T47D (cell line): ENCODE data around the gene DTX4.

Experiments
- DNase-seq, 2 experiments: peaks; one replicate each; pipeline versions ENCODE4 v3.0.0 to v3.0.0-alpha.2; 2011 to 2012; ENCODE audit warnings: low read depth in 1 of 2, low spot score in 1 of 2
- JUND ChIP-seq: IDR thresholded peaks from 2 replicates; pipeline ENCODE4 v1.6.1; 2012; ENCODE audit warnings: low read depth
- in situ Hi-C: cut with HindIII; loops from 2 replicates; pipeline ENCODE4 v1.10.0; 2016; ENCODE audit warnings: low sequenced_read_pairs, low pct_unique_long_range_greater_than_20kb

DTX4 gene

GRCh38 chr11:59222464-59223060, 50.6 kb downstream of the DTX4 start:
- in situ Hi-C loops = no loop called here
- no peak for TF ChIP-seq JUND
- no peak for DNase-seq

- DNase-seq = no peak
- in situ Hi-C loops = no loop called here
- TF ChIP-seq JUND = no peak
These were observed 51.2 kb downstream of the DTX4 start for GRCh38 chr11:59223177-59223576.

GRCh38 chr11:59223611-59224010, 51.7 kb downstream of the DTX4 start:
- TF ChIP-seq JUND = no peak
- no peak for DNase-seq

GRCh38 chr11:59224351-59224928, 52.5 kb downstream of the DTX4 start:
- TF ChIP-seq JUND = no peak
- DNase-seq = no peak

More at GRCh38 chr11:59223611-59224010, 51.7 kb downstream of the DTX4 start:
- in situ Hi-C loops = no loop called here

GRCh38 chr11:59225017-59225416, 53.1 kb downstream of the DTX4 start:
- TF ChIP-seq JUND = no peak
- in situ Hi-C loops = no loop called here
- no peak for DNase-seq

More at GRCh38 chr11:59224351-59224928, 52.5 kb downstream of the DTX4 start:
- in situ Hi-C loops = no loop called here

GRCh38 chr11:59226396-59226795, 54.5 kb downstream of the DTX4 start:
- TF ChIP-seq JUND = no peak
- in situ Hi-C loops = no loop called here
- DNase-seq = no peak

GRCh38 chr11:59240322-59240721, 68.4 kb downstream of the DTX4 start:
- DNase-seq = no peak
- TF ChIP-seq JUND = no peak
- in situ Hi-C loops = no loop called here

GRCh38 chr11:59243633-59244032, 71.7 kb downstream of the DTX4 start:
- no peak for TF ChIP-seq JUND
- no peak for DNase-seq
- in situ Hi-C loops = no loop called here

- no peak for TF ChIP-seq JUND
- in situ Hi-C loops = no loop called here
- no peak for DNase-seq
These were observed 75.7 kb downstream of the DTX4 start for GRCh38 chr11:59247531-59248227.

- in situ Hi-C loops = no loop called here
- DNase-seq = no peak
- no peak for TF ChIP-seq JUND
These were observed 77.6 kb downstream of the DTX4 start for GRCh38 chr11:59249535-59249934.

- no peak for DNase-seq
- no peak for TF ChIP-seq JUND
- in situ Hi-C loops = no loop called here
These were observed 81.1 kb downstream of the DTX4 start for GRCh38 chr11:59253001-59253400.

- in situ Hi-C loops = no loop called here
- TF ChIP-seq JUND = no peak
- no peak for DNase-seq
These were observed 82.4 kb downstream of the DTX4 start for GRCh38 chr11:59254286-59254685.

GRCh38 chr11:59255281-59255680, 83.3 kb downstream of the DTX4 start:
- peak in 1 of 2 experiments; percentile 54 for DNase-seq
- in situ Hi-C loops = no loop called here
- no peak for TF ChIP-seq JUND
